ENCODE data around the gene ABCC11. TPM values are rescaled to one million over a fixed set of nuclear protein-coding genes. Genes with fewer than 3 reads are reported as not detected.

Gene ABCC11
- total RNA-seq, 4 donors from 2014 or later, result 0.13 TPM; not detected in 3

GRCh38 chr16:48126801-48127644 is 120.3 kb downstream of the ABCC11 start:
- Histone ChIP-seq H3K27me3 (no peaks in the 10 kb centered on the region), H3K36me3 (no peaks in the 10 kb centered on the region), H3K27ac (peak overlapping the region; percentile 62 to 71 (median 68)), H3K9me3 (no peaks in the 10 kb centered on the region), H3K4me3 (no peak overlapping the region), H3K4me1 (peaks cover 26 to 33% of the 10 kb centered on the region in 2 donors)
- ATAC-seq, result peak; percentile 60 to 89
- in situ Hi-C loops (cut with MboI; ENCODE audit: low sequenced_read_pairs in 4 of 4), result no loop called here
- TF ChIP-seq CTCF (IDR thresholded peaks at IDR 0.05 in 4 of 5, conservative IDR thresholded peaks at IDR 0.05 in 1 of 5) (no peak), POLR2A (IDR thresholded peaks at IDR 0.05) (no peak)
- peak; percentile 24 to 54 for DNase-seq
- intact Hi-C loops (cut with DNase I; ENCODE audit: low total_unique reads), result loop anchor here (5.0 kb wide), 1 partner anchor 40 kb away; no protein-coding TSS in a partner anchor

GRCh38 chr16:48125888-48126287 is 121.5 kb downstream of the ABCC11 start:
- H3K36me3 ChIP-seq, result no peaks in the 10 kb centered on the region
- H3K9me3 ChIP-seq, result no peaks in the 10 kb centered on the region
- intact Hi-C loops (cut with DNase I; ENCODE audit: low total_unique reads) (loop anchor here (5.0 kb wide), 1 partner anchor 39 kb away; no protein-coding TSS in a partner anchor), in situ Hi-C loops (cut with MboI; ENCODE audit: low sequenced_read_pairs in 4 of 4) (no loop called here)
- H3K4me1 ChIP-seq, result peaks cover 26 to 33% of the 10 kb centered on the region in 2 donors
- H3K27ac ChIP-seq, result peak overlapping the region; percentile 62 to 71 (median 68)
- ATAC-seq, result no peak
- no peak overlapping the region for H3K4me3 ChIP-seq
- no peaks in the 10 kb centered on the region for H3K27me3 ChIP-seq
- no peak for DNase-seq
- TF ChIP-seq POLR2A (IDR thresholded peaks at IDR 0.05) (no peak), CTCF (IDR thresholded peaks at IDR 0.05 in 4 of 5, conservative IDR thresholded peaks at IDR 0.05 in 1 of 5) (no peak)

GRCh38 chr16:48124266-48124665 is 123.1 kb downstream of the ABCC11 start:
- no peaks in the 10 kb centered on the region for H3K9me3 ChIP-seq
- no peak overlapping the region for H3K4me3 ChIP-seq
- in situ Hi-C loops (cut with MboI; ENCODE audit: low sequenced_read_pairs in 4 of 4), result no loop called here
- no peak for DNase-seq
- peaks cover 26 to 32% of the 10 kb centered on the region in 2 donors for H3K4me1 ChIP-seq
- intact Hi-C loops (cut with DNase I; ENCODE audit: low total_unique reads), result no loop called here
- no peak overlapping the region for H3K27ac ChIP-seq
- H3K27me3 ChIP-seq, result no peaks in the 10 kb centered on the region
- H3K36me3 ChIP-seq, result no peaks in the 10 kb centered on the region
- TF ChIP-seq POLR2A (IDR thresholded peaks at IDR 0.05) (no peak), CTCF (IDR thresholded peaks at IDR 0.05 in 4 of 5, conservative IDR thresholded peaks at IDR 0.05 in 1 of 5) (no peak)
- no peak for ATAC-seq

DNA sequence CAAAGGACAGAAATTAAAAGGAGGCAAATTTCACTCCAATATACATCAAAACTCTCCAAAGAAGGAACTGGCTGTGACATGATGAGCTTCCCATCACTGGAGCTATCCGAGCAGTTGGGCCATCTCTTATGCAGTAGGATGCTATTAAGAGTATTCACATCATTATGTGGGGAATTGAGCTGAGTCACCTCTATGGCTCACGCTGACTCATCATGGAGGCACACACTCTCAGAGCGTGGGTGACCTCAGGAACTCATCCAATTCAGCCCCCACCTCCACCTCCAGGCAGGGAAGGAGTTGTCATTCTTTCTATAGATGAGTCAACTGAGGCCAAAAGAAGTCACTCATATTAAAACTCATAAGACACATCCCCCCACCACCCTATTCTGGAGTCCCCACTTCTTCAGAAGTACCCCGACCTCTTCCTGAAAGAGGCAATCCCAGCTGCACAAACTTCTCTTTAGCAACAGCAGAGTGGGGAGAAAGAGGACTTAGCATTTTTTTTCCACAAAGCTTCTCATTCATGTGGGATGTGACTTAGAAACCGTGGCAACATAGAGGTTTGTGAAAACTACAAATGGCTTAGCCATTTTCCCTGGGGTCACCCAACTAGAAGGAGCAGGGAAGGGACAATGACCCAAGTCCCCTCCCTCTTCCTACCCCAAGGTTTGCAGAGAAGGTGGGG is 124.1 kb downstream of the ABCC11 start:
- ATAC-seq (no peak), DNase-seq (no peak)
- intact Hi-C loops (cut with DNase I; ENCODE audit: low total_unique reads) (no loop called here), in situ Hi-C loops (cut with MboI; ENCODE audit: low sequenced_read_pairs in 4 of 4) (no loop called here)
- no peak overlapping the region for H3K27ac ChIP-seq
- peaks cover 19 to 21% of the 10 kb centered on the region in 2 donors for H3K4me1 ChIP-seq
- H3K27me3 ChIP-seq, result no peaks in the 10 kb centered on the region
- no peaks in the 10 kb centered on the region for H3K9me3 ChIP-seq
- TF ChIP-seq POLR2A (IDR thresholded peaks at IDR 0.05), result no peak
- H3K4me3 ChIP-seq, result no peak overlapping the region
- no peaks in the 10 kb centered on the region for H3K36me3 ChIP-seq

DNA sequence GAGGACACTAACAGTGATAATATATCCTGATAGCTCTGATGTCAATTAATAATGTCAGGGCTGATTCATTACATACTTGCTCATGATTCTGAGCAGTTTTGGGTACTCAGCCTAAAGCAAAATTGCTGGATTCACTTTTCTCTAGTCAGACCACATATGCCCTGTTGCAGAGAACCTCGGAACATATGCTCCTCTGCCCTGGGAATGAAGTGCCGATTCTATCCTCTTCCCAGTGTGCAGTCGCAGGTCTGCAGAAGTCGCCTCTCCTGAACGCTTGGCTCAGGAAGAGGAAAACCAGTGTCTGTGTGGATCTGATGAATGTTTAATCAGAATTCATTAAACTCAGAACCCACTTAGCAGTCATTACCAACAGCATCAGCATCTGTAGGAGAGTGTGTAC is 126.1 kb downstream of the ABCC11 start:
- ATAC-seq (no peak), DNase-seq (no peak)
- Histone ChIP-seq H3K27me3 (no peaks in the 10 kb centered on the region), H3K4me1 (peaks cover under 1 to 2% of the 10 kb centered on the region in 2 donors), H3K9me3 (no peaks in the 10 kb centered on the region), H3K4me3 (no peak overlapping the region), H3K27ac (no peak overlapping the region), H3K36me3 (no peaks in the 10 kb centered on the region)
- TF ChIP-seq CTCF (IDR thresholded peaks at IDR 0.05 in 4 of 5, conservative IDR thresholded peaks at IDR 0.05 in 1 of 5) (no peak), POLR2A (IDR thresholded peaks at IDR 0.05) (no peak)
- intact Hi-C loops (cut with DNase I; ENCODE audit: low total_unique reads) (no loop called here), in situ Hi-C loops (cut with MboI; ENCODE audit: low sequenced_read_pairs in 4 of 4) (no loop called here)

Data from gastrocnemius medialis (tissue), 4 donors.